HG02981 (cell line): ENCODE measurements around the gene FSIP1.

ENCODE experiments used
- ATAC-seq: cut with Tn5 transposase; IDR thresholded peaks from one replicate; pipeline ENCODE4 v1.9.1; 2021; ENCODE audit warnings: mild to moderate bottlenecking, moderate library complexity; ENCODE audit not compliant: unreplicated experiment

The FSIP1 gene

DNA sequence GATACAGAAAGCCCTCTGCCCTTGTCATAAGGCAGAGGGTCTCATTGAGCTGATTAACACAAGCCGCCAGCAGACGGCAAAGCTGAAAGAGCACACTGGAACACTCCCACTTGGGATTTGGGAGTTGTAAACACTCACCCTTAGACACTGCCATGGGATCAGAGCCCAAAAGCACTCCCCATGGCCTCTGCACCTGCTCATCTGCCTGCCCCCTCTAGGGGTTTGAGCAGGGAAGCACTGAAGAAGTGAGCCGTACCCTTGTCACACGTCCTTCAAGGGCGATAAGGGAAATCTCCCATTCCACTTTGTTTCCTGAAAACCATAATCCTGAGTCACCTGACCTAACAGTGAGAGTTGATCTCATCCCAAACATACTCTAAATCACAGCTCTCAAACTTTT, 14.7 kb downstream of the FSIP1 start:
- ATAC-seq = no peak

DNA sequence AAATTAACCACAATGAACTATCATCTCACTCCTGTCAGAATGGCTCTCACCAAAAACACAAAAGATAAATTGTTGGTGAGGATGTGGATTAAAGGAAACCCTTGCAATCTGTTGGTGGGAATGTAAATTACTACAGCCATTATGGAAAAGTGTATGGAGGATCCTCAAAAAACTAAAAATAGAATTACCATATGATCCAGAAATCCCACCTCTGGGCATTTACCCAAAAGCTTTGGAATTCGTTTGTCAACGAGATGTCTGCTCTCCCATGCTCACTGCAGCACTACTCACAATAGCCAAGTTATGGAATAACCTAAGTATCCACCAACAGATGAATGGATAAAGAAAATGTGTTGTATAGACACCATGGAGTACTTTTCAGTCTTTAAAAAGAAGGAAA, 21.6 kb downstream of the FSIP1 start:
- ATAC-seq = no peak

DNA sequence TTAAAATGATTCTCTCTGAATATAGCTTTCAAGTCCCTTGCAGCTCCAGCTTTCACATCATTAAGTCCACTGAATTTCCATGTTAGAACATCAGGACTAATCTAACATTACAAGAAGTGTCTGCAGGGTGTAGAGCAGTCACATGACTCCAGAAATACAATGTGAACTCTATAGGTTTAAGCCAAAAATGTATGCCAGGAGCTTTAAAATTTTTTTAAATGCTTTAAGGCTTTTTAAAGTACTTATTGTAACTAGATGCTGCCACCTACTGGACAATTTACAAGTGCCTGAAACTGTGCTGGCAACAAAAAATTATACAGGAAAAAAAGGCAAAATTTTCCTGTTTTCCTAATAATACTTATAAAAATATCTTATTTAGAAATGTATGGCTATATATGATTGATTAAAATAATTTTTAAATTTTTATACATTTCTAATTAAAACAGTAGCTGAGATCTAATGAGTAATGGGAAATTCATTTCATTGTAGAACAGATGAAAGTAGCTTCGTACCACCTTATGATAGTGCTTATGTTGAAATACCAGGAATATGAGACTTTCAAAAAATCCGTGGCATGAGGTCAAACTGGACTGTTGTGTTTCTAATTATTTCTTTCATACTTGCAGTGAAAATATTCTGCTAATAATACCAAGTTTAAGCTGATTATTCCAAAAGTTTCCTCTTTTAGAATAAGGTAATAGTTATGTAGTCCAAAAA, 25.7 kb downstream of the FSIP1 start:
- ATAC-seq = no peak

DNA sequence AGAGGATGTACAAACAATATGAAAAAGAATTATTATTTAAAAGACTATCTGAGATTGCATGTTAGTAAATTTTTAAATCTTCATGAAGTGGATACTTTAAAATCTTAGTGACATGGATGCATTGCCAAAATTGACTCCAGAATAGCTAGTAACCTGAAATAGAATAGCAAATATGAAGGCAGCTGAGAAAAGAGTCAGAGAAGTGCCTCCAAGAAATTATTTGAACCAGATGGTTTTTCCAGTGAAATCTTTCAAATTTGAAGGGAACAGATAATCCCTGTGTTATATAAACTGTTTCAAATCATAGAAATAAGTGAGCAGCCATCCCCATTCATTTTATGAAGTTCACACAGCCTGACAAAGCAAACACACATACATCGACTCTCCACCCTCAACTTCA, 29.6 kb downstream of the FSIP1 start:
- ATAC-seq = no peak

DNA sequence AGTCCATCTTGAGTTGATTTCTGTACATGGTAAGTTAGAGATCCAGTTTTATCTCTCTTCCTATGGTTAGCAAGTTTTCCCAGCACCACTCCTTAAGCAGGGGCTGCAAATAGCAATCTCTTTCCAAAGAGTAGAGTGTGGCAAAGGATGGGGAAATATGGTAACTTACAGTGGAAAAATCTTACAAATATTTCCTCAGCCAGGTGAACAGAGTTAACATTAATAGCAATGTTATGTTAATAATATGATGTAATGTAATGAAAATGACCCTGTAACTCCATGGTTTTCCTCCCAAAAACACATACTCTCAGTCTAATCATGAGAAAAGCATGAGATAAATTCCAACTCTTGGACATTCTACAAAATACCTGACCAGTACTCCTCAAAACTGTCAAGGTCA, 30.4 kb downstream of the FSIP1 start:
- ATAC-seq = no peak

DNA sequence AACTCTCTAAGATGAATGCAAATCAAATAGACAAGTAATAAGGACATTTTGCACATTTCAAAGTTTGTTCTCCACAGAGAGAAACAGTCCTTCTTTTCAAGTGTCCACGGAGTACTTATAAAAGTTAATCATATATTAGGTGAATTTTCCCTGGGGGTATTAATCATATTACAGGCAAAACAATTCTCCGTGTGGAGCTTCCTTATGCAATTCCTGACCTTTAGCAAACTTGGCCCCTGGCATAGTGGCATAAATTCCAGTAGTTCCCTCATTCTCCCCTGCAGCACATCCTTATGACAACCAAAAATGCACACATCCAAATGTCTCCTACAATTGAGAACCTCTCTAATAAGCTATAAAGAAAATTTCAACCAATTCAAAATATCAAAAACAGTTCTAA, 34.4 kb downstream of the FSIP1 start:
- no peak for ATAC-seq

DNA sequence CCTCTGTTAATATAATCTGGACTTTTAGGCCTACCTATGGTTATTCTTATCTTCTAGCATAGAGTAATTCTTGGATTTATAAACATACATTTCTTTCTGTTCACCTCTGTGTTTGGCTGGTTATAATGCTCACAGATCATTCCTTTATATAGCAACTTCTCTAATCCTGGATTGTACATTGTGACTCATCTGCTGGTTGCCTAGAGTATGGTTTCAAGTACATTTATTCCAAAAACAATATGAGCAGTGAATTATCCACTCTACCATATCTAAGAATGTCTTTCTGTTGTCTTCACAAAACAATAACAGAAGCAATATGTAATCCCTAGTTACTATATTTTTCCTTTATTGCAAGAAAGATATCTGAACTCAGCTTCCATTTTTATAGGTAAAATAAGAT, 35.3 kb downstream of the FSIP1 start:
- ATAC-seq = no peak

DNA sequence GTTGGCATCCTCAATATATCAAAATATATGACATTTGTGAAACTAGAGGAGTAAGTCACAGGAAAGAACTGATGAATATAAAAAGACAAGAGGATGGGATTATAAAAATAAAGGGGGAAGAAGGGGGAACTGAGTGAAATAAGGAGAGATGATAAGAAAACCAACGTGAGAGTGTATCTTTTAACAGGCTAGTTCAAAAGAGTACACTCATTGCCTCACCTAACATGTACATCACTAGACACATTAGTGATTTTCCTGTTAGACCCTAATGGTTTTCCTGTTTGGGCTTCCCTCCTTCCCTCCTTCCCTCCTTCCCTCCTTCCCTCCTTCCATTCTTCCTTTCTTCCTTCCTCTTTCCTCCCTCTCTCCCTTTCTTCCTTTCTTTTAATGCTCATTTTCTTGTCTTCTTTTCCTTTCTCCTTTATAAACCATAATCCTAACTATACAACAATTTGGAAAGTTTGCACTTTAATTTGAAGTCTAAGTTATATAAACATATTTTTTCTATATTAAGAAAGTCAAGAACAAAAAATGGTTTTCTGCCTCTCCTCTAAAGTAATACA, 35.8 kb downstream of the FSIP1 start:
- no peak for ATAC-seq

DNA sequence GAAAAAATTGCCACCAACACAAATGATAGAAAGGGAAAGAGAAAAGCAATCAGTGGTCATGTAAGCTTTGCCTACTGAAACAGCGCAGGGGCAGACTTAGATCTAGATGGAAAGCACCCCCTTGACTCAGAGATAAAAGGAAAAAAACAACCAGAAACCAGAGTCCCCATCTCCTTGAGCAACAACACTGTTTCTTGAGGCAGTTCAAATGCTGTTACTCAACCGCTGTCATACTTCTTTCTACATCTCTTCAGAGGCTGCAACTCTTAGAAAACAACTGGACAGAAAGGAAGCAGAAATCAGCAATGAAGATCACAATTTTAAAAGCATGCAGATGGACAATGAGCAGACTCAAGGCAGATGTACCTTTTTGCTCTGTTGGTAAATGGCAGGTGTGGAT, 36.5 kb downstream of the FSIP1 start:
- ATAC-seq = no peak

DNA sequence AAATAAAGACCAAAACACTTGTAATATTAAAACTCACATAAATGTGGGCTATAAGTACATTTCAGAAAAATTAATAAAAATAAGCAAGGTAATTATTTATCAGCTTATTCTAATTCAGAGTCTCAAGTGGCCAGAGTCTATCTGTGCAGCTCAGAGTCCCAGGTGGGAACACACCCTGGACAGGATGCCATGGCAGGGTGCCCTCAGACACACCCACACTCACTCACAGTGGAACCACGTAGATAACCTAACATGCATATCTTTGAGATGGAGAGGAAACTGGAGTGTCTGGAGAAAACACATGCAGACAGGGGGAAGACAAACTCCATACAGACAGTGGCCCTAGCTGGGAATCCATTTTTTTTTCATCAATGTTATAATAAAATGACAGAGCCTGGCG, 37.2 kb downstream of the FSIP1 start:
- ATAC-seq = no peak

DNA sequence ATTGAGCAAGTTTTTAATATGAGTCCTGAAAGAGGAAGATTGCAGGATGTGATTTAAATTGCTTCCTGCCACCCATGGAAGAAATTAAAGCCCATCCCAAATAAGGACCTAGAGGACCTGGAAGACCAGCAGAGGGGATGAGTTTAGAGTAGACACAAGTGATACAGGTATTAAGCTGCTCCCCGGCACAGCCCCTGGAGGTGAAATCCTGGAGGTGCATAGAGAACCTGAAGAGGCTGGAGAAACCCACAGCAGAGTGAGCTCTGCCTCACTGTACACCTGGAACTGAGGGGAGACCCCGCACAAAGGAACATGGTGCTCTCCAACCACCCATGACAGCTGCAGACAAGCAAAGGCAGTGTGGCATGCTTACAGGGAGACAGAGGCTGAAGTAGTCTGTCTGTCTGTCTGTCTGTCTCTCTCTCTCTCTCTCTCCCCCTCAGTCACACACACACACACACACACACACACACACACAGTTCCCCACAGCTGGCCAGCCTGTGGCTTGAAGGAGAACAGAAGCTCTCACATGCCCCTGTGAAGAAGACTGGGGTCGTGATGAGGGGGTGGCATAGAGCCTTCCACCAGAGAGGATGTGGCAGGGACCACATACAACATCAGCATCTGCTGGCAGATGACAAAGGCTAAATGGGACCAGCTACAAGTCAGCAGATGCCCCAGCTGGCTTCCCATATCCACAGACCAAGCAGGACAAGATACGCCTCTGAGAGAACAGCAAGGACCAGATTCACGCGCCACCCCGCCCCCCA, 38.1 kb downstream of the FSIP1 start:
- ATAC-seq = no peak

DNA sequence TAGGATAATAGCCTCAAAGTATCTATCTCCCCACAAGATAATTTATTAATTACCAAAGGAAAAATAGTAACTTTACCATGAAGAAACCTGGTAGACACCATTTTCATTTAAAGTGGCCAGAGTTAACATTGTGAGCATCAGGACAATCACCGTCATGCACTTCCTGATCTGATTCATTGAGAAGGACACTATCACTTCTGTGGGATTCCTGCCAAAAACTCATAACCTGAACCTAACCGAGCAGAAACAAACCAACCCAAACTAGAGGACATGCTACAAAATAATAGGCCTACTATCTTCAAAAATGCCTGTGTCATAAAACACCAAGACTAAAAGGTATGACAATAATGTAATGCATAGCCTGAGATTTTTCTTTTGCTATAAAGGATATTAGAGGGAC, 39.0 kb downstream of the FSIP1 start:
- no peak for ATAC-seq

DNA sequence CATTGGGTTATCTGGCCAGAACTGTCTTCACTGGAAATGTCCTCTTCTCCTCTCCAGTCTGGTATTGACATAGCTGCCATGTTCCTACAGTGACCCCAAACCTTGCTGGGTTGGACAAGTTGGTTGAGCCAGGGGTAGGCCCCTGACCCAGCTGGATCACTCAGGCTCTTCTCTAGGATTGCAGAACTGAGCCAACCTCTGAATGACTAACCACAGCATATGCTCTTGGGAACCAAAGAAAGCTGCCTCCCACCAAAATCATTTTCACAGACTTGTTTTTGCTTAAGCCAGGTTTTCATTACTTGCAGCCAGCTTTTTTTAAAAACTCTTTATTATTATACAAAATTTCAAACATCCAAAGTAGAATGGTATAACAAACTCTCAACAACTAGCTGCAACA, 41.4 kb downstream of the FSIP1 start:
- no peak for ATAC-seq

DNA sequence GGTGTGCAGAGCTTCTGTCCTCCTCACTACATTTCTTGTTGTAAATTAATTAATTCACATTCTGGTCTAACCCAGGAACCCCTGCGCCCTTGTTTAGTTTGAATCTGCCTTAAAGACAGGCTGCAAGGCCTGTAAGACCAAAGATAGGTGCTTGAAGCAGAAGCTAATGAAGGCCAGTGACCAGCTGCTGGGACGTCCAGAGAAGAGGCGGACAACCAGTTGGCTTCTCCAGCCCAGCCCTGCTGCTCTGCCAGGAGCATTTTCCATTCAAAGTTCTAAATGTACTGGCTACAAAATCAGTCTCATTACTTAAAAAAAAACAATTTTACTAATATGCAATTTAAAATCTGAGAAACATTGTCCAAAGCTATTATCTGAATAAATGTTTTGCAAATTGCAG, 43.6 kb downstream of the FSIP1 start:
- ATAC-seq = no peak

DNA sequence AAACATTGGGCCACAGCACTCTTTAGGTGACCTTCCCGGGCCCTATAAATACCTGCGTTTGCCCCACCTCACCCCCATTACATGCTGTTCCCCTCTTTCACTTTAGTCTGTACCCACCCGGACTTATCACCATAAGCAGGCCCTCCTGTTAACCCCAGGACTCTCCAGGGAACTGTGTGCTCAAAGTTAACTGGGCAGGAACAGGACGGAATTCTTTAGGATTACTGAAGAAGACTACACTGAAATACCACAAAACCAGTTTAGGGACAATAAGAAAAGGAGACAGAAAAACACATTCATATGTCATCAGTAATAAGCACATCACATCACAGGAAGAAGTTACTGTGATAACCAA, 45.5 kb downstream of the FSIP1 start:
- ATAC-seq = no peak

DNA sequence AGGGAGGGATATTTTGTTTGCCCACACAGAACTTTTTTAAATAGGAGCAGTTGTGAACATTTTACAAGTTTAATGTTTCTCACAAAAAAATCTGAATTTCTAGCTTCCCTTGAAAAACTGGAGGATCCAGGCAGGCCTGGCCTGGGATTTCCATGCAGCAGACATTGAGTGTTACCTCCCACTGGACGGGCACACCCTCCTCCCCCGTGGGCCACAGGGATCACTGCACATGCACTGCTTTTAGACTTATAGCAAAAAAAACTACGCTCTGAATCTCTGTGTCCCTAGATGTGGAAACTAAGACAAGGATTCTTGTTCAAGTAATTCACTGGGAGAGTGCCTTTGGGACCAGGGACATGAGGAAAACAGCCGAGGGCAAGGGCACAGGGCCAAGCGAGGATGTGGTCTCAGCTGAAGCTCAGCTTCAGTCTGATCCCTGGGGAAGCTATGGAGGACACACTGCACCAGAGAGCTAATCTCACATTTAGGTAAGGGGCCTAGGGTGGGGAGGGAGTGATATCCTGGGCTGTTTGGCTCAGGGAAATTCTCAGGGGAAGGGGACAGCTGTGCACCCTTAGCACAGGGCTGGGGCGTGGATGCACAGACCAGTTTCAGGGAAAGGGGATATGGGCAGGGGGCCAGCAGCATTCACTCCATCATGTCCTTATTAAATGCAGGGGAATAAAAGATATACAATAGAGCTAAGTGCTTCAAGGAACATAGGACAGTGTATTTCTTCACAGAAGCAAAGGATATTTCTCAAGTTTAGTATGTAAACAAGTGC, 46.0 kb downstream of the FSIP1 start:
- ATAC-seq = no peak

DNA sequence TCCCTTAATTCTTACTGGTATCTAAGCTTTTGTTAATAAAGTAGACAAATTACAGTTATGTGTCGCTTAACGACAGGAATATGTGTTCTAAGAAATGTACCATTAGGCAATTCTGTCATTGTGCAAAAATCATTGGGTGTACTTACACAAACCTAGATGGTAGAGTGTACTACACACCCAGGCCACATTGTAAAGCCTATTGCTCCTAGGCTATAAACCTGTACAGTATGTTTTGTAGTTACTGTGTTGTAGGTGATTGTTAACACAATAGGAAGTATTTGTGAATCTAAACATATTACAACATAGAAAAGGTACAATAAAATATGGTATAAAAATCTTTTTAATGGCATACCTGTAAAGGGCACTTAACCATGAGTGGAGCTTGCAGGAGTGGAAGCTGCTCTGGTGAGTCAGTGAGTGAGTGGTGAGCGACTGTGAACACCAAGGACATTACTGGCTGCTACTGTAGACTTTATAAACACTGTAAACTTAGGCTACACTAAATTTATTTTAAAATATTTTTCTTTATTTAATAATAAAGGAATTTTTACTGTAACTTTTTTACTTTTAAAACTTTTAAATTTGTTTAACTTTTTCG, 47.4 kb downstream of the FSIP1 start:
- ATAC-seq = no peak

DNA sequence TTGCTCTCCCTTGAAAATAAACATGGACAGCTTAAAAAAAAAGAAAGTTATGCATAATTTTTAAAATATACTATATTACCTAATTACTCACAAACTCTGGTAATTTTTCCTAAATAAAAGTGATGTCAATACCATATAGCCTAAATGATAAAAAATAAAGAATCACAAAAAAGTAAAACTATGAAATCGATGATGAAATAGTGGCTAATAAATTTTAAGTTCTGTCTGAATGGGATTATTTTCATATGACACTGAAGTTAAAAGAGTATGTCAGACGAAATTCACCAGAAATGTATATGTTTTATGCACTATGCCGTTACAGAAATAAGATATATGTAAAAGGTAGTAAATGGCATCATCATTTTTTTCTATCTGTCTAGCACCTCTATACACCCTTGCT, 51.4 kb downstream of the FSIP1 start:
- ATAC-seq = no peak

DNA sequence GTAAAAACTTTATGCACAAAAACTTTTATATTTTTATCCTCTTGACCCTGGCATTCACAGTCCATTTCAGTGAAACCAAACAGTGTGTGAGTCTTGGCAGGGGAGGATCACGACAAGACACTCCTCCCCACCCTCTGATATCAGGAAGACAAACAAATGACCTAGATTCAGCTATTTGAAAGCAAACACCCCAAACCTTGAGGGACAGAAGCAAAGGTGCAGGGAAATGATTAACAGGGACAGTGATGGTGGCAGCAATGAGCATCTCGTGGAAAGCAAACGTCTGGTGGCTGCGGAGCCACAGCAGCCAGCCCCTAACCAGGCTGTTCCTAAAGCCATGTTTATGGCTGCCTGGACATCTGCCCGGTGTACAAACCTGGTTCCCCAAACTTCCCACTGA, 52.1 kb downstream of the FSIP1 start:
- no peak for ATAC-seq

DNA sequence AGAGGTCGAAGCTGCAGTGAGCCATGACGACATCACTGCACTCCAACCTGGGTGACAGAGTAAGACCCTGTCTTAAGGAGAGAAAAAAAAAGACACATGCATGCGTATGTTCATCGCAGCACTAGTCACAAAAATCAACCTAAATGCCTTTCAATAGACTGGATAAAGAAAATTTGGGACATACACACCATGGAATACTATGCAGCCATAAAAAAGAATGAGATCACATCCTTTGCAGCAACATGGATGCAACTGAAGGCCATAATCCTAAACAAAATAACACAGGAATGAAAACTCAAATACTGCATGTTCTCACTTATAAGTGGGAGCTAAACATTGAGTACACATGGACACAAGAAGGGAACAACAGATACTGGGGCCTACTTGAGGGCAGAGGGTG, 53.1 kb downstream of the FSIP1 start:
- no peak for ATAC-seq

DNA sequence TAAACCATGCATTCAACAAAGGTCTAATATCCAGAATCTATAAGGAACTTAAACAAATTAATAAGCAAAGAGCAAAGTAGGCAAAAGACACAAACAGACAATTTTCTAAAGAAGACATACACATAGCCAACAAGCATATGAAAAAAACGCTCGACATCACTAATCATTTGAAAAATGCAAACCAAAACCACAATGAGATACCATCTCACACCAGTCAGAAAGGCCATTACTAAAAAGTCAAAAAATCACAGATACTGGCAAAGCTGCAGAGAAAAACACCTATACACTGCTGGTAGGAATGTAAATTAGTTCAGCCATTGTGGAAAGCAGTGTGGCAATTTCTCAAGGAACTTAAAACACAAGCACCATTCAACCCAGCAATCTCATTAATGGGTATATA, 53.8 kb downstream of the FSIP1 start:
- no peak for ATAC-seq
